Caco-2 (cell line): ENCODE measurements around the gene SIM1. TPM values are rescaled to one million over a fixed set of nuclear protein-coding genes. Genes with fewer than 3 reads are reported as not detected.

Source experiments
- BruUV-seq: library from RNA; stranded (reverse); fragments of 400-500 nt; replicated peaks from 2 replicates; lab custom pipeline; 2021; lab: Mats Ljungman, UMichigan
- CTCF ChIA-PET: fragments of 300-600 bp; sonication (Branson Sonifier 250); formaldehyde crosslinking; loops from one replicate; lab custom pipeline; 2022; ENCODE audit warnings: antibody characterized with exemption; lab: Charles Lee
- POLR2A ChIA-PET: fragments of 300-600 bp; sonication (Branson Sonifier 250); formaldehyde crosslinking; loops from one replicate; lab custom pipeline; 2022; ENCODE audit warnings: antibody characterized with exemption; lab: Charles Lee
- DNase-seq, 2 experiments: peaks; one replicate each; pipeline versions ENCODE4 v3.0.0 to v3.0.0-alpha.2; 2020 to 2022
- H3K27me3 ChIP-seq: replicated peaks from 2 replicates; pipeline ENCODE4 v1.6.0; 2011; ENCODE audit warnings: low read length; ENCODE audit not compliant: control insufficient read depth, insufficient read depth
- H3K36me3 ChIP-seq: 2 replicates; pipeline ENCODE4 v1.5.1; 2011; ENCODE audit warnings: low read length; ENCODE audit not compliant: control insufficient read depth, insufficient read depth
- H3K4me1 ChIP-seq: fragments of 250-450 bp; sonication (Bioruptor Pico); 2 replicates; pipeline ENCODE4 v1.5.1; 2020; ENCODE audit warnings: mild to moderate bottlenecking
- H3K4me3 ChIP-seq: 2 replicates; pipeline ENCODE4 v1.5.1; 2011; ENCODE audit warnings: low read depth, mild to moderate bottlenecking, control low read depth, low read length
- H3K9me3 ChIP-seq: fragments of 250-450 bp; sonication (Bioruptor Pico); 2 replicates; pipeline ENCODE4 v1.5.1; 2020; ENCODE audit warnings: mild to moderate bottlenecking, moderate library complexity
- H3K27ac Mint-ChIP-seq: one replicate; pipeline ENCODE4 v1.8.0; 2022; ENCODE audit warnings: mixed read lengths; ENCODE audit not compliant: unreplicated experiment
- H3K27me3 Mint-ChIP-seq: one replicate; pipeline ENCODE4 v1.8.0; 2022; ENCODE audit warnings: mixed read lengths; ENCODE audit not compliant: insufficient read depth, unreplicated experiment
- H3K36me3 Mint-ChIP-seq: one replicate; pipeline ENCODE4 v1.8.0; 2022; ENCODE audit warnings: mild to moderate bottlenecking, mixed read lengths; ENCODE audit not compliant: insufficient read depth, unreplicated experiment
- H3K4me1 Mint-ChIP-seq: one replicate; pipeline ENCODE4 v1.8.0; 2022; ENCODE audit warnings: low read depth, mixed read lengths; ENCODE audit not compliant: unreplicated experiment
- H3K4me3 Mint-ChIP-seq: one replicate; pipeline ENCODE4 v1.8.0; 2022; ENCODE audit warnings: mild to moderate bottlenecking, moderate library complexity, mixed read lengths; ENCODE audit not compliant: unreplicated experiment
- H3K9me3 Mint-ChIP-seq: one replicate; pipeline ENCODE4 v1.8.0; 2022; ENCODE audit warnings: mixed read lengths; ENCODE audit not compliant: unreplicated experiment
- CTCF ChIP-seq, 2 experiments: fragments of 200-600 bp in 1 of 2; IDR thresholded peaks; 1 replicate in 1 of 2; 2 replicates in 1 of 2; pipeline versions ENCODE4 v1.5.1 to v1.8.0; 2011 to 2022; ENCODE audit warnings: antibody characterized with exemption in 1 of 2, control low read depth in 1 of 2, inconsistent platforms in 1 of 2, low read depth in 1 of 2, low read length in 1 of 2, mild to moderate bottlenecking in 1 of 2, moderate library complexity in 1 of 2; ENCODE audit not compliant: insufficient read depth in 1 of 2, severe bottlenecking in 1 of 2, unreplicated experiment in 1 of 2
- intact Hi-C: fragments of 100-400 bp; cut with micrococcal nuclease; formaldehyde crosslinking; loops from one replicate; pipeline ENCODE4 v1.10.0; 2022; ENCODE audit not compliant: unreplicated experiment
- total RNA-seq: library from RNA; stranded (reverse); gene quantifications from 2 replicates; pipeline ENCODE4 v1.2.3, GENCODE V29; 2022

Gene SIM1
- total RNA-seq, 1 experiment from 2014 or later = not detected

GRCh38 chr6:100347901-100348550 is 116.7 kb downstream of the SIM1 start:
- intact Hi-C loops = no loop called here
- POLR2A ChIA-PET = no interaction called here
- peaks cover 13% of the 10 kb centered on the region for H3K4me1 Mint-ChIP-seq
- H3K36me3 Mint-ChIP-seq = no peaks in the 10 kb centered on the region
- Histone ChIP-seq H3K36me3 (no peaks in the 10 kb centered on the region), H3K9me3 (no peaks in the 10 kb centered on the region), H3K27me3 (no peaks in the 10 kb centered on the region), H3K4me1 (no peaks in the 10 kb centered on the region), H3K4me3 (no peak overlapping the region)
- H3K9me3 Mint-ChIP-seq = no peaks in the 10 kb centered on the region
- no peak overlapping the region for H3K4me3 Mint-ChIP-seq
- CTCF ChIA-PET = no interaction called here
- no peak overlapping the region for H3K27ac Mint-ChIP-seq
- no peak for TF ChIP-seq CTCF (IDR thresholded peaks at IDR 0.05; ENCODE audit: insufficient read depth in 1 of 2, low read depth in 1 of 2, low read length in 1 of 2, severe bottlenecking in 1 of 2, unreplicated experiment in 1 of 2)
- no peak for DNase-seq
- peaks cover 4% of the 10 kb centered on the region for H3K27me3 Mint-ChIP-seq
- BruUV-seq = no TSS peak

GRCh38 chr6:100346828-100347227 is 117.9 kb downstream of the SIM1 start:
- no peaks in the 10 kb centered on the region for H3K9me3 ChIP-seq
- no peaks in the 10 kb centered on the region for H3K27me3 ChIP-seq
- ChIA-PET CTCF (no interaction called here), POLR2A (no interaction called here)
- Mint-ChIP-seq H3K27me3 (peaks cover 4% of the 10 kb centered on the region), H3K4me3 (no peak overlapping the region), H3K27ac (no peak overlapping the region), H3K4me1 (peaks cover 13% of the 10 kb centered on the region), H3K9me3 (no peaks in the 10 kb centered on the region), H3K36me3 (no peaks in the 10 kb centered on the region)
- no peak overlapping the region for H3K4me3 ChIP-seq
- no peak for DNase-seq
- BruUV-seq = no TSS peak
- intact Hi-C loops = no loop called here
- H3K4me1 ChIP-seq = no peaks in the 10 kb centered on the region
- no peaks in the 10 kb centered on the region for H3K36me3 ChIP-seq
- no peak for TF ChIP-seq CTCF (IDR thresholded peaks at IDR 0.05; ENCODE audit: insufficient read depth in 1 of 2, low read depth in 1 of 2, low read length in 1 of 2, severe bottlenecking in 1 of 2, unreplicated experiment in 1 of 2)

DNA sequence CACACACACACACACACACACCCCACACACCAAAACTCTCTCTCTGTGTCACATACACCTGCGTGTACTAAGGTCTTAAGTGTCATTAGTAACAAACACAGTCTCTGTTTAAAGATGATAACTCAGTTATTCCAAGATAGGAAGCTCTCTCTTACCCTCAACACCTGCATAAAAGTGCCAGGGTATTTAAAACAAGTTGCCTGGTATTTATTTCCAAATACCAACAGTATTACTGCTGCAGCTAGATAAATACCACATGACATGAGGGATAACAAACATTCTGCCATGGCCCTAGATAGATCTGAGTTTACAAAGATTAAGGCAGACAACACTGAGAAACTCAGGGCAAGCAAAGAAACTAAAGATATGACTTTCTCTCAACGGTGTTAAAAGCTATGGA is 118.5 kb downstream of the SIM1 start:
- intact Hi-C loops = no loop called here
- H3K4me3 Mint-ChIP-seq = no peak overlapping the region
- no peak overlapping the region for H3K27ac Mint-ChIP-seq
- peaks cover 13% of the 10 kb centered on the region for H3K4me1 Mint-ChIP-seq
- ChIA-PET CTCF (no interaction called here), POLR2A (no interaction called here)
- no peaks in the 10 kb centered on the region for H3K9me3 ChIP-seq
- H3K9me3 Mint-ChIP-seq = no peaks in the 10 kb centered on the region
- no peak for TF ChIP-seq CTCF (IDR thresholded peaks at IDR 0.05; ENCODE audit: insufficient read depth in 1 of 2, low read depth in 1 of 2, low read length in 1 of 2, severe bottlenecking in 1 of 2, unreplicated experiment in 1 of 2)
- H3K36me3 Mint-ChIP-seq = no peaks in the 10 kb centered on the region
- H3K4me1 ChIP-seq = no peaks in the 10 kb centered on the region
- BruUV-seq = no TSS peak
- DNase-seq = peak in 1 of 2 experiments; percentile 12
- no peak overlapping the region for H3K4me3 ChIP-seq
- H3K36me3 ChIP-seq = no peaks in the 10 kb centered on the region
- H3K27me3 ChIP-seq = no peaks in the 10 kb centered on the region
- H3K27me3 Mint-ChIP-seq = peaks cover 4% of the 10 kb centered on the region
